Tibial artery (tissue), 4 donors: ENCODE measurements around the gene ERGIC1.
"Not testable (repeated sequence)": the region's sequence is repeated elsewhere in the genome, so short reads cannot be mapped to it uniquely, and the experiment has no call there.

Source experiments
- DNase-seq, 2 donors: peaks; one replicate each; pipeline ENCODE4 v3.0.0-alpha.2; 2019
- H3K27ac ChIP-seq, 2 donors: fragments of 200-600 bp; sonication (generic) in 1 of 2; 1 replicate in 1 of 2; 2 replicates in 1 of 2; pipeline ENCODE4 v1.5.1; 2018 to 2019; ENCODE audit warnings: mild to moderate bottlenecking in 1 of 2
- H3K27me3 ChIP-seq, 2 donors: fragments of 200-600 bp; sonication (generic) in 1 of 2; one replicate each; pipeline versions ENCODE4 v1.5.1 to v1.6.0; 2016 to 2019
- H3K36me3 ChIP-seq, 3 donors: fragments of 200-600 bp; sonication (generic) in 2 of 3; one replicate each; pipeline ENCODE4 v1.5.1; 2016 to 2019; ENCODE audit warnings: mild to moderate bottlenecking in 2 of 3
- H3K4me1 ChIP-seq, 4 donors: fragments of 200-600 bp; sonication (generic) in 2 of 4; 1 replicate in 3 of 4; 2 replicates in 1 of 4; pipeline ENCODE4 v1.5.1; 2016 to 2019
- H3K4me3 ChIP-seq, 2 donors: fragments of 200-600 bp; sonication (generic) in 1 of 2; 1 replicate in 1 of 2; 2 replicates in 1 of 2; pipeline ENCODE4 v1.5.1; 2018 to 2019; ENCODE audit warnings: mild to moderate bottlenecking in 2 of 2
- H3K9me3 ChIP-seq, 3 donors: fragments of 200-600 bp; sonication (generic) in 1 of 3; one replicate each; pipeline ENCODE4 v1.5.1; 2016 to 2019
- CTCF ChIP-seq, 2 experiments: fragments of 200-600 bp in 1 of 2; fragments of 450-650 bp in 1 of 2; IDR thresholded peaks; one replicate each; pipeline ENCODE4 v1.5.1; 2017 to 2019; ENCODE audit warnings: antibody characterized with exemption in 2 of 2, mild to moderate bottlenecking in 1 of 2, moderate library complexity in 1 of 2
- intact Hi-C: fragments of 100-400 bp; cut with DNase I; formaldehyde crosslinking; loops from one replicate; pipeline ENCODE4 v1.15.0; 2023; ENCODE audit warnings: low total_unique reads

Gene ERGIC1

GRCh38 chr5:172861461-172861860 lies 27.4 kb downstream of the ERGIC1 start:
- Histone ChIP-seq H3K36me3 (peaks cover 0 to 3% (median 0%) of the 10 kb centered on the region in 3 donors), H3K4me3 (peak overlapping the region in 1 of 2 donors; percentile 17), H3K27ac (peak overlapping the region; percentile 89 to 90), H3K9me3 (no peaks in the 10 kb centered on the region), H3K27me3 (no peaks in the 10 kb centered on the region), H3K4me1 (peaks cover 4 to 89% (median 61%) of the 10 kb centered on the region in 4 donors)
- DNase-seq = no peak
- intact Hi-C loops = no loop called here
- no peak for TF ChIP-seq CTCF (IDR thresholded peaks at IDR 0.05)

GRCh38 chr5:172862165-172862801 lies 28.2 kb downstream of the ERGIC1 start:
- H3K4me1 ChIP-seq = peaks cover 8 to 89% (median 66%) of the 10 kb centered on the region in 4 donors
- no peak for DNase-seq
- peak overlapping the region; percentile 89 to 90 for H3K27ac ChIP-seq
- H3K9me3 ChIP-seq = no peaks in the 10 kb centered on the region
- TF ChIP-seq CTCF (IDR thresholded peaks at IDR 0.05) = no peak
- intact Hi-C loops = no loop called here
- peaks cover 0 to 3% (median 0%) of the 10 kb centered on the region in 3 donors for H3K36me3 ChIP-seq
- no peak overlapping the region for H3K4me3 ChIP-seq
- no peaks in the 10 kb centered on the region for H3K27me3 ChIP-seq

GRCh38 chr5:172864171-172864570 lies 30.1 kb downstream of the ERGIC1 start:
- H3K4me3 ChIP-seq, DNase-seq, H3K36me3 ChIP-seq, H3K9me3 ChIP-seq, H3K27me3 ChIP-seq, intact Hi-C loops: not testable (repeated sequence)
- Histone ChIP-seq H3K4me1 (peaks cover 21 to 88% (median 67%) of the 10 kb centered on the region in 4 donors), H3K27ac (peak overlapping the region; percentile 20 to 89)

- TF ChIP-seq CTCF (IDR thresholded peaks at IDR 0.05) = no peak
- intact Hi-C loops = no loop called here
Observed at GRCh38 chr5:172864747-172865146, 30.7 kb downstream of the ERGIC1 start.

GRCh38 chr5:172866378-172866777 lies 32.3 kb downstream of the ERGIC1 start:
- H3K4me1 ChIP-seq = peaks cover 18 to 89% (median 68%) of the 10 kb centered on the region in 4 donors
- H3K4me3 ChIP-seq = no peak overlapping the region
- H3K27ac ChIP-seq = peak overlapping the region; percentile 92 to 93
- no peak for DNase-seq
- no peaks in the 10 kb centered on the region for H3K9me3 ChIP-seq
- intact Hi-C loops = no loop called here
- no peak for TF ChIP-seq CTCF (IDR thresholded peaks at IDR 0.05)
- H3K27me3 ChIP-seq = no peaks in the 10 kb centered on the region
- H3K36me3 ChIP-seq = peaks cover 0 to 3% (median 0%) of the 10 kb centered on the region in 3 donors

More at GRCh38 chr5:172864747-172865146, 30.7 kb downstream of the ERGIC1 start:
- Histone ChIP-seq H3K9me3 (no peaks in the 10 kb centered on the region), H3K27ac (peak overlapping the region; percentile 20 to 93), H3K36me3 (peaks cover 0 to 3% (median 0%) of the 10 kb centered on the region in 3 donors), H3K4me1 (peaks cover 21 to 88% (median 67%) of the 10 kb centered on the region in 4 donors), H3K4me3 (no peak overlapping the region), H3K27me3 (no peaks in the 10 kb centered on the region)
- no peak for DNase-seq
